GM12865 (cell line): ENCODE measurements around the gene RCN1.

Experiments used
- DNase-seq: peaks from one replicate; pipeline ENCODE4 v3.0.0; 2010; ENCODE audit warnings: low read depth
- H3K4me3 ChIP-seq: 2 replicates; pipeline ENCODE4 v1.5.1; 2011; ENCODE audit warnings: mild to moderate bottlenecking, low read depth, low read length, control low read depth
- TF ChIP-seq, protein P1 (sequence below): IDR thresholded peaks from 2 replicates; pipeline ENCODE4 v1.5.1; 2011; ENCODE audit warnings: low read length, control low read depth, low read depth, inconsistent platforms; ENCODE audit not compliant: insufficient read depth; ENCODE audit errors: missing control alignments

RCN1 gene

DNA sequence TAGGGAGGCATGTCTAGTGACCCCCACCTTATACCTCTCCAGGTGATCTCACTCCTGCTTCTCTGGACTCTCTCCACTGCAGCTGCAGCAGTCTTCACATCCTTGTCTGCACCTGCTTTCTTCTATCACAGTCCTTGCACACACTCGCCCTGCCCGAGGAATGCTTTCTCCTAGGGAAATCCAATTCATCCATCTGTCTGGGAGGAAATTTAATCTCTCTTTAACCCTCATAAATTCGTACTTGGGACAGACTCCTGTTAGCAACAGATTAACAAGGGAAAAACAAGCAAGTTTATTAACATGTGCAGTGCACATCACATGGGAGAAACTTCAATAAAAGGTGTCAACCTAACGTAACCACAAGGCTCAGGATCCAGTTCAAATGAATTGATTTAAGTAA is 11.3 kb upstream of the RCN1 start:
- DNase-seq = no peak
- no peak overlapping the region for H3K4me3 ChIP-seq
- TF ChIP-seq, protein P1, sequence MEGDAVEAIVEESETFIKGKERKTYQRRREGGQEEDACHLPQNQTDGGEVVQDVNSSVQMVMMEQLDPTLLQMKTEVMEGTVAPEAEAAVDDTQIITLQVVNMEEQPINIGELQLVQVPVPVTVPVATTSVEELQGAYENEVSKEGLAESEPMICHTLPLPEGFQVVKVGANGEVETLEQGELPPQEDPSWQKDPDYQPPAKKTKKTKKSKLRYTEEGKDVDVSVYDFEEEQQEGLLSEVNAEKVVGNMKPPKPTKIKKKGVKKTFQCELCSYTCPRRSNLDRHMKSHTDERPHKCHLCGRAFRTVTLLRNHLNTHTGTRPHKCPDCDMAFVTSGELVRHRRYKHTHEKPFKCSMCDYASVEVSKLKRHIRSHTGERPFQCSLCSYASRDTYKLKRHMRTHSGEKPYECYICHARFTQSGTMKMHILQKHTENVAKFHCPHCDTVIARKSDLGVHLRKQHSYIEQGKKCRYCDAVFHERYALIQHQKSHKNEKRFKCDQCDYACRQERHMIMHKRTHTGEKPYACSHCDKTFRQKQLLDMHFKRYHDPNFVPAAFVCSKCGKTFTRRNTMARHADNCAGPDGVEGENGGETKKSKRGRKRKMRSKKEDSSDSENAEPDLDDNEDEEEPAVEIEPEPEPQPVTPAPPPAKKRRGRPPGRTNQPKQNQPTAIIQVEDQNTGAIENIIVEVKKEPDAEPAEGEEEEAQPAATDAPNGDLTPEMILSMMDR = no peak

DNA sequence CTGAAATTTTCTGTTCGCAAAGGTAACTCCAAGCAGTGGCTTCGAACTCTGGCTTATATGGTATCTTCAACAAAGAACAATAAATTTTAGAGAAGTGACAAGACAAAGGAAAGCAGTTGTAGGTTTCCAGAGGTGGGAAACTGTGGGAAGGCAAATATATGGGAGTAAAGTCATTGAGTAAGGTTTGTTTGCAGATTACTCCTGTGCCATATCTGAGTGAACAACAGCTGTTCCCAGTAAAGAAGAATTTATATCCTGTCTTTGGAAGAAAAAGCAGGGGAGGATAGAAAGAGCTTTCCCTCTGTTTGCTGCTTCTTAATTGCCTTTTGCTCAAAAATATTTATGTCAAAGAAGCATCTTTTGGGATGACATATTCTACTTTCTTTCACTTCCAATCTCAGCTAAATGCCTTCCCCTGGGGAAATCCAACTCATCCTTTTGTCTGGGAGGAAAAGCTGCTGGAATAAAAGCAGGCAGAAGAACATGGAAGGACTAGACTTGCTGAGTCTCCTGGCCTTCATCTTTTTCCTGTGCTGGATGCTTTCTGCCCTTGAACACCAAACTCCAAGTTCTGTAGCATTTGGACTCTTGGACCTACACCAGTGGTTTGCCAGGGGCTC is 10.4 kb upstream of the RCN1 start:
- TF ChIP-seq, protein P1 = no peak
- DNase-seq = no peak
- H3K4me3 ChIP-seq = no peak overlapping the region

GRCh38 chr11:32081129-32081641 is 9.7 kb upstream of the RCN1 start:
- TF ChIP-seq, protein P1 = no peak
- no peak overlapping the region for H3K4me3 ChIP-seq
- peak; percentile 52 for DNase-seq

GRCh38 chr11:32081901-32082300 is 9.0 kb upstream of the RCN1 start:
- no peak overlapping the region for H3K4me3 ChIP-seq
- no peak for DNase-seq
- TF ChIP-seq, protein P1 = no peak

GRCh38 chr11:32082346-32082986 is 8.4 kb upstream of the RCN1 start:
- TF ChIP-seq, protein P1 = no peak
- no peak for DNase-seq

DNA sequence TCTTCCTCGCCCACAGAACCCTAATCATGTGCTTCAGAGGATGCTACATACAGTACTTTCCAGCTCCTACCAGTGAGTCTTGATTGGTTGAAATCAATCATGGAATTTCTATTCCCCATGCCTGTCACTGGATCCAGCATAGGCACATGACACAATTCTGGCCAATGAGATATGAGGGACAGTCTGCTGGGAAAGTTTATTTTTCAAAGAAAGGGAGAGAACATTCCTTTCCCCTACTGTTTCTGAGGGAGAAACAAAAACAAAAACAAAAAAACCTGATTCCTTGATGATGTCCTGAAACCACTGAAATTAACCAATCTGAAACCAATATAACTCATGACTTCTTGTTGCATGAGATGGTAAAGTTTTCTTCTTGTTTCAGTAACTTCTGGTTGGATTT is 3.3 kb upstream of the RCN1 start:
- H3K4me3 ChIP-seq = no peak overlapping the region
- TF ChIP-seq, protein P1 = no peak
- DNase-seq = no peak

More at GRCh38 chr11:32082346-32082986, 8.4 kb upstream of the RCN1 start:
- H3K4me3 ChIP-seq = no peak overlapping the region
